ENCODE data around the gene HABP2.

Gene HABP2

DNA sequence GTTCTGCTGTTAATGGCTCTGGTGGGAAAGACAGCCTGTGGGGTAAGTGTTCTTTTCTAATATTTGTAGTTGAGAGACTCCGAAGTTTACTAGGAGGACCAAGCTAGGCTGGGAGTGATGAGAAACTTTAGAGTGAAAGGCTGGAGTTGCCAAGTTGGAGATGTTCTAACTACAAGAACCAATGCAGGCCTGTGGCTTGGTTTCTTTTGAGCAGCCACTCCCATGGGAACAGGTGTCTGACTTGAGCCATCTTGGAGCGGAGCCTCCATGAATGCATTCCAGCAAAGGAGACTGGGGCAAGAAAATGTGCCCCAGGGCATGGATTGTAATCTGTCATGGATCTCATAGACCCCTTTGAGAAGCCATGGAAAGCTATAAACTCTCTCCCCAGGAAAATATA is 296 bp downstream of the HABP2 start:
- Histone ChIP-seq H3K79me2 (ENCODE audit: insufficient read depth, low read length) (no peaks in the 10 kb centered on the region), H3K9ac (ENCODE audit: low read length) (no peak overlapping the region), H3K9me3 (ENCODE audit: insufficient read depth, low read length) (no peaks in the 10 kb centered on the region), H4K20me1 (ENCODE audit: low read depth, low read length) (no peaks in the 10 kb centered on the region), H2AFZ (ENCODE audit: low read depth, low read length, severe bottlenecking) (no peak overlapping the region), H3K4me3 (ENCODE audit: insufficient read depth, low read length, poor library complexity, severe bottlenecking) (no peak overlapping the region), H3K36me3 (ENCODE audit: low read length) (no peaks in the 10 kb centered on the region), H3K27ac (ENCODE audit: low read depth, low read length) (no peak overlapping the region), H3K9me2 (replicated peaks; ENCODE audit: insufficient read depth, low read length) (no peaks in the 10 kb centered on the region), H3F3A (ENCODE audit: insufficient read depth) (no peaks in the 10 kb centered on the region), H3K4me2 (ENCODE audit: low read depth, low read length, poor library complexity, severe bottlenecking) (no peak overlapping the region), H3K27me3 (ENCODE audit: low read length) (no peaks in the 10 kb centered on the region)
- TF ChIP-seq EZH2phosphoT487 (conservative IDR thresholded peaks at IDR 0.05; ENCODE audit: low read length): no peak
- TF ChIP-seq, protein P1, sequence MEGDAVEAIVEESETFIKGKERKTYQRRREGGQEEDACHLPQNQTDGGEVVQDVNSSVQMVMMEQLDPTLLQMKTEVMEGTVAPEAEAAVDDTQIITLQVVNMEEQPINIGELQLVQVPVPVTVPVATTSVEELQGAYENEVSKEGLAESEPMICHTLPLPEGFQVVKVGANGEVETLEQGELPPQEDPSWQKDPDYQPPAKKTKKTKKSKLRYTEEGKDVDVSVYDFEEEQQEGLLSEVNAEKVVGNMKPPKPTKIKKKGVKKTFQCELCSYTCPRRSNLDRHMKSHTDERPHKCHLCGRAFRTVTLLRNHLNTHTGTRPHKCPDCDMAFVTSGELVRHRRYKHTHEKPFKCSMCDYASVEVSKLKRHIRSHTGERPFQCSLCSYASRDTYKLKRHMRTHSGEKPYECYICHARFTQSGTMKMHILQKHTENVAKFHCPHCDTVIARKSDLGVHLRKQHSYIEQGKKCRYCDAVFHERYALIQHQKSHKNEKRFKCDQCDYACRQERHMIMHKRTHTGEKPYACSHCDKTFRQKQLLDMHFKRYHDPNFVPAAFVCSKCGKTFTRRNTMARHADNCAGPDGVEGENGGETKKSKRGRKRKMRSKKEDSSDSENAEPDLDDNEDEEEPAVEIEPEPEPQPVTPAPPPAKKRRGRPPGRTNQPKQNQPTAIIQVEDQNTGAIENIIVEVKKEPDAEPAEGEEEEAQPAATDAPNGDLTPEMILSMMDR (IDR thresholded peaks at IDR 0.05; ENCODE audit: insufficient read depth, low read length, poor library complexity, severe bottlenecking): no peak

DNA sequence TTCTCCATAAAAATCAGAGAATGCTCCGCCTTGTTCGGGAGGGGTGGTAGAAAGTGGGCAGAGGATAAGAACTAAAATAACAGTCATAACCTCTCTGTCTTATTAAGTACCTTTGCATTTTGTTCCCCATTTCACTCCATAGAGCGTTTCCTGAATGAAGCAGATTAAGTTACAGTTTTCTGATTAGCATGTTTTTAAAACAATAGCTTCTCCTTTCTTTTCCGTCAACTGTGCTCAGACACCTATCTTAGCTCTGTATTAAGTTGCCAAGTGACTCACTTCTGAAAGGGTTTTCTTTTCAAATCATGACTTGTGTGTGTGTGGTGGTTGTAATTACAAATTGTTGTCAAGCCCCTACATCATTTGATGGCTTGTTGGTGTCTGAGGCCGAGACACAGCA is 1.4 kb downstream of the HABP2 start:
- Histone ChIP-seq H3K27ac (ENCODE audit: low read depth, low read length) (no peak overlapping the region), H2AFZ (ENCODE audit: low read depth, low read length, severe bottlenecking) (no peak overlapping the region), H4K20me1 (ENCODE audit: low read depth, low read length) (no peaks in the 10 kb centered on the region), H3K79me2 (ENCODE audit: insufficient read depth, low read length) (no peaks in the 10 kb centered on the region), H3K9me2 (replicated peaks; ENCODE audit: insufficient read depth, low read length) (no peaks in the 10 kb centered on the region), H3K27me3 (ENCODE audit: low read length) (no peaks in the 10 kb centered on the region), H3K4me2 (ENCODE audit: low read depth, low read length, poor library complexity, severe bottlenecking) (no peak overlapping the region), H3K9me3 (ENCODE audit: insufficient read depth, low read length) (no peaks in the 10 kb centered on the region), H3K4me3 (ENCODE audit: insufficient read depth, low read length, poor library complexity, severe bottlenecking) (no peak overlapping the region), H3K9ac (ENCODE audit: low read length) (no peak overlapping the region), H3K36me3 (ENCODE audit: low read length) (no peaks in the 10 kb centered on the region), H3F3A (ENCODE audit: insufficient read depth) (no peaks in the 10 kb centered on the region)
- no peak for TF ChIP-seq EZH2phosphoT487 (conservative IDR thresholded peaks at IDR 0.05; ENCODE audit: low read length)
- TF ChIP-seq, protein P1 (IDR thresholded peaks at IDR 0.05; ENCODE audit: insufficient read depth, low read length, poor library complexity, severe bottlenecking): no peak

DNA sequence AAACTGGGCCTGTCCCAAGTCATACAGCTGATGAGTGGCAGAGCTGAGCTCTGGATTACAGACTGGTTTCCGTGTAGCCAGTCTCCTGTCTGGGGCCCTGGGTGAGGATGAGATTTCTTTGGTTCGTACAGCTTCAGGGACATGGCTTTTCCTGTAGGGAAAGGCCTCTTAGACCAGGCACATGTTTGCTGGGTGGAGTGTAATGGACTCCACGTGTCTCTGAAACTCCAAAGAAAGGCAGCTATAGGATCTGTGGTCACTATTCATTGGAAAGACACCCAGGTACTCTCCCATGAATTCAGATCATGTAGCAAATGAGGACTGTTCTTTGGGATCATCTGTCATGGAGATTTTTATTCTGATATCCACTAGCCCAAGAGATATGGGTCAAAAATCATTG is 2.4 kb downstream of the HABP2 start:
- Histone ChIP-seq H3F3A (ENCODE audit: insufficient read depth) (no peaks in the 10 kb centered on the region), H3K9ac (ENCODE audit: low read length) (no peak overlapping the region), H4K20me1 (ENCODE audit: low read depth, low read length) (no peaks in the 10 kb centered on the region), H2AFZ (ENCODE audit: low read depth, low read length, severe bottlenecking) (no peak overlapping the region), H3K27ac (ENCODE audit: low read depth, low read length) (no peak overlapping the region), H3K9me2 (replicated peaks; ENCODE audit: insufficient read depth, low read length) (no peaks in the 10 kb centered on the region), H3K9me3 (ENCODE audit: insufficient read depth, low read length) (no peaks in the 10 kb centered on the region), H3K36me3 (ENCODE audit: low read length) (no peaks in the 10 kb centered on the region), H3K27me3 (ENCODE audit: low read length) (no peaks in the 10 kb centered on the region), H3K79me2 (ENCODE audit: insufficient read depth, low read length) (no peaks in the 10 kb centered on the region), H3K4me2 (ENCODE audit: low read depth, low read length, poor library complexity, severe bottlenecking) (no peak overlapping the region), H3K4me3 (ENCODE audit: insufficient read depth, low read length, poor library complexity, severe bottlenecking) (no peak overlapping the region)
- TF ChIP-seq, protein P1 (IDR thresholded peaks at IDR 0.05; ENCODE audit: insufficient read depth, low read length, poor library complexity, severe bottlenecking): no peak
- TF ChIP-seq EZH2phosphoT487 (conservative IDR thresholded peaks at IDR 0.05; ENCODE audit: low read length): no peak
